Mesendoderm (in vitro differentiated cells): ENCODE results near the gene FAM124B.

Source experiments
- DNase-seq: peaks from one replicate; pipeline ENCODE4 v3.0.0; 2013
- H2AK5ac ChIP-seq: 2 replicates; pipeline ENCODE4 v1.6.1; 2013; ENCODE audit warnings: low read length, inconsistent platforms
- H2BK120ac ChIP-seq: 2 replicates; pipeline ENCODE4 v1.6.1; 2013; ENCODE audit warnings: low read depth, mild to moderate bottlenecking, low read length, moderate library complexity, mixed read lengths
- H2BK15ac ChIP-seq: replicated peaks from 2 replicates; pipeline ENCODE4 v1.6.1; 2013; ENCODE audit warnings: low read depth, mild to moderate bottlenecking, moderate library complexity
- H2BK5ac ChIP-seq: 2 replicates; pipeline ENCODE4 v1.6.1; 2013; ENCODE audit warnings: low read length, inconsistent platforms
- H3K18ac ChIP-seq: 2 replicates; pipeline ENCODE4 v1.6.1; 2013; ENCODE audit warnings: mild to moderate bottlenecking, low read length, mixed read lengths
- H3K23ac ChIP-seq: one replicate; pipeline ENCODE4 v1.6.1; 2013; ENCODE audit warnings: low read length
- H3K27ac ChIP-seq: 2 replicates; pipeline ENCODE4 v1.5.1; 2013; ENCODE audit warnings: low read depth, mild to moderate bottlenecking, inconsistent platforms, low read length, moderate library complexity
- H3K27me3 ChIP-seq: 2 replicates; pipeline ENCODE4 v1.6.1; 2013; ENCODE audit warnings: low read length, control low read depth, mild to moderate bottlenecking, inconsistent platforms; ENCODE audit not compliant: insufficient read depth, poor library complexity
- H3K36me3 ChIP-seq: 2 replicates; pipeline ENCODE4 v1.6.1; 2013; ENCODE audit warnings: low read length, inconsistent platforms; ENCODE audit not compliant: control insufficient read depth, insufficient read depth
- H3K4ac ChIP-seq: one replicate; pipeline ENCODE4 v1.6.1; 2013; ENCODE audit warnings: low read depth, mild to moderate bottlenecking, low read length, moderate library complexity
- H3K4me1 ChIP-seq: 2 replicates; pipeline ENCODE4 v1.6.1; 2013; ENCODE audit warnings: low read depth, low read length, inconsistent platforms; ENCODE audit not compliant: control insufficient read depth
- H3K4me2 ChIP-seq: 2 replicates; pipeline ENCODE4 v1.6.1; 2013; ENCODE audit warnings: low read length
- H3K4me3 ChIP-seq: 2 replicates; pipeline ENCODE4 v1.5.1; 2013; ENCODE audit warnings: mild to moderate bottlenecking, low read length
- H3K56ac ChIP-seq: one replicate; pipeline ENCODE4 v1.6.1; 2013; ENCODE audit warnings: low read length
- H3K79me1 ChIP-seq: 2 replicates; pipeline ENCODE4 v1.6.1; 2013; ENCODE audit warnings: low read length, inconsistent platforms
- H3K79me2 ChIP-seq: 2 replicates; pipeline ENCODE4 v1.6.1; 2013; ENCODE audit warnings: mild to moderate bottlenecking, low read length; ENCODE audit not compliant: control insufficient read depth, insufficient read depth
- H3K9ac ChIP-seq: 2 replicates; pipeline ENCODE4 v1.6.1; 2013; ENCODE audit warnings: low read length, inconsistent platforms
- H4K5ac ChIP-seq: one replicate; pipeline ENCODE4 v1.6.1; 2013; ENCODE audit warnings: low read length
- H4K8ac ChIP-seq: one replicate; pipeline ENCODE4 v1.6.1; 2013; ENCODE audit warnings: low read depth, mild to moderate bottlenecking, control low read depth, low read length, moderate library complexity
- WGBS: extraction: QIAGEN DNeasy Blood & Tissue Kit; methylation state at CpG from one replicate; pipeline ENCODE4 v1.1.7; 2013; ENCODE audit warnings: low lambda C conversion rate, missing lambda C conversion rate; ENCODE audit not compliant: insufficient coverage; ENCODE audit errors: extremely low coverage; 5-methylcytosine and 5-hydroxymethylcytosine counted together

FAM124B gene

GRCh38 chr2:224417947-224418346, 16.0 kb upstream of the FAM124B start:
- H3K56ac ChIP-seq, result peak overlapping the region; percentile 60
- no peak overlapping the region for H4K8ac ChIP-seq

DNA sequence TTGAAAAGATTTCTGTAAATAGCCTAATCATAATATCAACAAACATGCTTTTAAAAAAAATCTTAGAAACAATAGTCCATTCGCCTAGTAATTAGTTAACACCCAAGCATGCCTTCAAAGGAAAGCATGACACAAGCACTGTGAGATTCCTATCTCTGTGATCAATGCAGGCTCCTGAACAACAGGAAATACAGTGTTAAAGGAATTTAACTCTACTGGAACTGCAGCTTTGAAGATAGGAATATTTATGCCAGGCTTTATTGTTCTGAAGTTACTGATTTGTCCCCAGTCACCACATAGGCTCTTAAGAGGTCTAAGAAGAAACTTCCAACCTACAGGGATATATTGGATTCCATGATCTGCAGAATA, 15.4 kb upstream of the FAM124B start:
- H2AK5ac ChIP-seq, result no peak overlapping the region
- H3K79me1 ChIP-seq, result no peaks in the 10 kb centered on the region
- H3K27ac ChIP-seq, result peak overlapping the region; percentile 78
- no peaks in the 10 kb centered on the region for H3K27me3 ChIP-seq
- no peak overlapping the region for H3K4me2 ChIP-seq
- no peaks in the 10 kb centered on the region for H3K79me2 ChIP-seq
- DNase-seq, result peak; percentile 92
- no peak overlapping the region for H4K8ac ChIP-seq
- no CpG with 5 or more reads among the region's 1 CpG for WGBS
- H3K18ac ChIP-seq, result peak overlapping the region; percentile 87
- H3K4me1 ChIP-seq, result peaks cover 6% of the 10 kb centered on the region
- no peak overlapping the region for H3K56ac ChIP-seq
- H2BK5ac ChIP-seq, result no peak overlapping the region
- no peak overlapping the region for H3K9ac ChIP-seq
- H4K5ac ChIP-seq, result no peak overlapping the region
- H2BK15ac ChIP-seq, result peak overlapping the region; percentile 85
- no peak overlapping the region for H2BK120ac ChIP-seq
- H3K36me3 ChIP-seq, result no peaks in the 10 kb centered on the region
- H3K23ac ChIP-seq, result no peak overlapping the region
- no peak overlapping the region for H3K4ac ChIP-seq
- no peak overlapping the region for H3K4me3 ChIP-seq

More at GRCh38 chr2:224417947-224418346, 16.0 kb upstream of the FAM124B start:
- H3K4me1 ChIP-seq, result peaks cover 6% of the 10 kb centered on the region
- no peak overlapping the region for H2AK5ac ChIP-seq
- no peaks in the 10 kb centered on the region for H3K27me3 ChIP-seq
- H2BK120ac ChIP-seq, result peak overlapping the region; percentile 61
- no peak overlapping the region for H3K27ac ChIP-seq
- H3K18ac ChIP-seq, result peak overlapping the region; percentile 87
- peak overlapping the region; percentile 85 for H2BK15ac ChIP-seq
- H3K4me2 ChIP-seq, result no peak overlapping the region
- H3K23ac ChIP-seq, result no peak overlapping the region
- WGBS, result no CpG with 5 or more reads among the region's 4 CpGs
- DNase-seq, result no peak
- H2BK5ac ChIP-seq, result peak overlapping the region; percentile 50
- H3K4ac ChIP-seq, result peak overlapping the region; percentile 79
- no peaks in the 10 kb centered on the region for H3K36me3 ChIP-seq
- no peaks in the 10 kb centered on the region for H3K79me1 ChIP-seq
- no peaks in the 10 kb centered on the region for H3K79me2 ChIP-seq
- no peak overlapping the region for H3K4me3 ChIP-seq
- H3K9ac ChIP-seq, result no peak overlapping the region
- no peak overlapping the region for H4K5ac ChIP-seq

- Histone ChIP-seq H3K36me3 (no peaks in the 10 kb centered on the region), H3K27me3 (no peaks in the 10 kb centered on the region), H2BK5ac (peak overlapping the region; percentile 6), H3K4me3 (no peak overlapping the region), H3K27ac (peak overlapping the region; percentile 51), H2BK15ac (no peak overlapping the region), H3K56ac (no peak overlapping the region), H3K4me2 (no peak overlapping the region), H2BK120ac (peak overlapping the region; percentile 61), H3K79me1 (no peaks in the 10 kb centered on the region), H3K79me2 (no peaks in the 10 kb centered on the region), H4K5ac (no peak overlapping the region), H3K18ac (peak overlapping the region; percentile 31), H3K4ac (no peak overlapping the region), H4K8ac (no peak overlapping the region), H2AK5ac (no peak overlapping the region), H3K4me1 (peaks cover 6% of the 10 kb centered on the region), H3K9ac (no peak overlapping the region), H3K23ac (no peak overlapping the region)
- peak; percentile 59 for DNase-seq
- no CpG with 5 or more reads among the region's 5 CpGs for WGBS
These were observed 14.9 kb upstream of the FAM124B start for GRCh38 chr2:224416656-224417360.

DNA sequence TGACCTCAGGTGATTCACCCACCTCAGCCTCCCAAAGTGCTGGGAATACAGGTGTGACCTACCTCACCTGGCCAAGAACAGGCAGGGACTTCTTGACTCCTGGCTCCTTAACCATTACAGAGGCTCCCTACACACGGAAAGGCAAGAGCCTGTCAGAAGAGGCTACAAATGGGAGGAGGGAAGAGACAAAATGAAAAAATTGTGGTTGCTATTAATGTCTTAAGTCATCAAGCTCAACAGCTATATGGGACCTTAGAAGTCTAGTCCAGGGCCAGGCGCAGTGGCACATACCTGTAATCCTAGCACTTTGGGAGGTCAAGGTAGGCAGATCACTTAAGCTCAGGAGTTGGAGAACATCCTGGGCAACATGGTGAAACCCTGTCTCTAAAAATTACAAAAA, 11.5 kb upstream of the FAM124B start:
- H2BK15ac ChIP-seq, result no peak overlapping the region
- no peak overlapping the region for H3K4me3 ChIP-seq
- H3K36me3 ChIP-seq, result no peaks in the 10 kb centered on the region
- no peak overlapping the region for H2BK5ac ChIP-seq
- H3K27me3 ChIP-seq, result no peaks in the 10 kb centered on the region
- H3K56ac ChIP-seq, result no peak overlapping the region
- H3K4me1 ChIP-seq, result peaks cover 6% of the 10 kb centered on the region
- H4K8ac ChIP-seq, result no peak overlapping the region
- no peak overlapping the region for H3K4me2 ChIP-seq
- H2BK120ac ChIP-seq, result no peak overlapping the region
- no peak overlapping the region for H4K5ac ChIP-seq
- H3K23ac ChIP-seq, result no peak overlapping the region
- H3K79me1 ChIP-seq, result no peaks in the 10 kb centered on the region
- DNase-seq, result no peak
- H3K4ac ChIP-seq, result no peak overlapping the region
- no peak overlapping the region for H3K9ac ChIP-seq
- H3K79me2 ChIP-seq, result no peaks in the 10 kb centered on the region
- no peak overlapping the region for H2AK5ac ChIP-seq
- no CpG with 5 or more reads among the region's 2 CpGs for WGBS
- H3K18ac ChIP-seq, result no peak overlapping the region
- H3K27ac ChIP-seq, result no peak overlapping the region

- Histone ChIP-seq H2BK120ac (no peak overlapping the region), H2AK5ac (no peak overlapping the region), H3K36me3 (no peaks in the 10 kb centered on the region), H3K27ac (no peak overlapping the region), H3K79me1 (no peaks in the 10 kb centered on the region), H3K9ac (no peak overlapping the region), H3K4me2 (no peak overlapping the region), H2BK5ac (no peak overlapping the region), H3K18ac (no peak overlapping the region), H3K79me2 (no peaks in the 10 kb centered on the region), H4K5ac (no peak overlapping the region), H3K4ac (no peak overlapping the region), H3K27me3 (no peaks in the 10 kb centered on the region), H3K56ac (no peak overlapping the region), H3K4me3 (no peak overlapping the region), H2BK15ac (no peak overlapping the region), H3K23ac (no peak overlapping the region), H3K4me1 (peaks cover 6% of the 10 kb centered on the region), H4K8ac (no peak overlapping the region)
- no CpG with 5 or more reads among the region's 18 CpGs for WGBS
- DNase-seq, result no peak
These were observed 10.5 kb upstream of the FAM124B start for GRCh38 chr2:224412141-224413015.
